ENCODE measurements around the gene PECR.

GRCh38 chr2:216041438-216041837 is 40.2 kb downstream of the PECR start:
- TF ChIP-seq, protein P1, sequence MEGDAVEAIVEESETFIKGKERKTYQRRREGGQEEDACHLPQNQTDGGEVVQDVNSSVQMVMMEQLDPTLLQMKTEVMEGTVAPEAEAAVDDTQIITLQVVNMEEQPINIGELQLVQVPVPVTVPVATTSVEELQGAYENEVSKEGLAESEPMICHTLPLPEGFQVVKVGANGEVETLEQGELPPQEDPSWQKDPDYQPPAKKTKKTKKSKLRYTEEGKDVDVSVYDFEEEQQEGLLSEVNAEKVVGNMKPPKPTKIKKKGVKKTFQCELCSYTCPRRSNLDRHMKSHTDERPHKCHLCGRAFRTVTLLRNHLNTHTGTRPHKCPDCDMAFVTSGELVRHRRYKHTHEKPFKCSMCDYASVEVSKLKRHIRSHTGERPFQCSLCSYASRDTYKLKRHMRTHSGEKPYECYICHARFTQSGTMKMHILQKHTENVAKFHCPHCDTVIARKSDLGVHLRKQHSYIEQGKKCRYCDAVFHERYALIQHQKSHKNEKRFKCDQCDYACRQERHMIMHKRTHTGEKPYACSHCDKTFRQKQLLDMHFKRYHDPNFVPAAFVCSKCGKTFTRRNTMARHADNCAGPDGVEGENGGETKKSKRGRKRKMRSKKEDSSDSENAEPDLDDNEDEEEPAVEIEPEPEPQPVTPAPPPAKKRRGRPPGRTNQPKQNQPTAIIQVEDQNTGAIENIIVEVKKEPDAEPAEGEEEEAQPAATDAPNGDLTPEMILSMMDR (conservative IDR thresholded peaks at IDR 0.05; ENCODE audit: low read depth, low read length): no peak
- TF ChIP-seq RFX5 (IDR thresholded peaks at IDR 0.05; ENCODE audit: low read depth, low read length) (no peak), MXI1 (IDR thresholded peaks at IDR 0.05; ENCODE audit: borderline replicate concordance, low read depth, low read length) (no peak), FOS (IDR thresholded peaks at IDR 0.05; ENCODE audit: low read depth, low read length) (no peak), CHD1 (IDR thresholded peaks at IDR 0.05; ENCODE audit: low read depth, low read length) (no peak), POLR2A (IDR thresholded peaks at IDR 0.05; ENCODE audit: low read depth, low read length) (no peak), RCOR1 (IDR thresholded peaks at IDR 0.05; ENCODE audit: insufficient replicate concordance, low read length) (no peak), SMC3 (IDR thresholded peaks at IDR 0.05; ENCODE audit: low read depth, low read length) (no peak), CEBPB (IDR thresholded peaks at IDR 0.05; ENCODE audit: low read depth, low read length) (no peak), MAZ (IDR thresholded peaks at IDR 0.05; ENCODE audit: borderline replicate concordance, low read depth, low read length) (no peak), RAD21 (IDR thresholded peaks at IDR 0.05; ENCODE audit: low read length) (no peak), BHLHE40 (IDR thresholded peaks at IDR 0.05; ENCODE audit: low read depth, low read length) (no peak), NFE2L2 (IDR thresholded peaks at IDR 0.05; ENCODE audit: low read depth, low read length) (no peak)
- TF ChIP-seq, protein P2, sequence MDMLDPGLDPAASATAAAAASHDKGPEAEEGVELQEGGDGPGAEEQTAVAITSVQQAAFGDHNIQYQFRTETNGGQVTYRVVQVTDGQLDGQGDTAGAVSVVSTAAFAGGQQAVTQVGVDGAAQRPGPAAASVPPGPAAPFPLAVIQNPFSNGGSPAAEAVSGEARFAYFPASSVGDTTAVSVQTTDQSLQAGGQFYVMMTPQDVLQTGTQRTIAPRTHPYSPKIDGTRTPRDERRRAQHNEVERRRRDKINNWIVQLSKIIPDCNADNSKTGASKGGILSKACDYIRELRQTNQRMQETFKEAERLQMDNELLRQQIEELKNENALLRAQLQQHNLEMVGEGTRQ (IDR thresholded peaks at IDR 0.05; ENCODE audit: low read depth, low read length): no peak

Measured in IMR-90 (cell line).